Body of pancreas (tissue), 4 donors: ENCODE data around the gene STIMATE.

Source experiments
- POLR2A ChIP-seq, 3 donors: fragments of 450-650 bp; IDR thresholded peaks; one replicate each; pipeline ENCODE4 v1.6.1; 2016; ENCODE audit warnings: antibody characterized with exemption in 3 of 3, mild to moderate bottlenecking in 2 of 3
- TF ChIP-seq, protein P1 (sequence below), 7 experiments: fragments of 450-650 bp in 4 of 7; fragments of 200-600 bp in 3 of 7; sonication (generic) in 3 of 7; IDR thresholded peaks; one replicate each; pipeline ENCODE4 v1.5.1; 2016 to 2019; ENCODE audit warnings: antibody characterized with exemption in 7 of 7

DNA sequence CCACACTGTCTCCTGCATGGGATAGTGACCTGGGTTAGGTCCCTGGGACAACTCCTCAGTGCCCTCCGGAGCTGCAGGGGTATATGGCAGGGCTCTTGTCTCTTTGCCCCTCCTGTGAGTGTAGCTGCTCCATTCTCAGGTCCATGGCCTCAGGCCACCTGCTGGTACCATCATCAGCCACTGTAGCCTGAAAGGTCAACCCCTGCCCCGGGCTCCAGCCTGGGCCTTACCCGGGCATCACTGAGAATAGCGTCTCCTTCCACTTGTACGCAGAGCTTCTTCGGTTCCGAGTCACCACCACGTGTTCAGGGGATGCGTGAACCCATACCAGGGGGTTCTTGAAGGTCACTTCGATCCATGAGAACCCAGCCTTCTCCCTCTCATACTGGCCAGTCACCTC lies 80.7 kb downstream of the STIMATE start:
- TF ChIP-seq POLR2A (IDR thresholded peaks at IDR 0.05), result no peak
- TF ChIP-seq, protein P1, sequence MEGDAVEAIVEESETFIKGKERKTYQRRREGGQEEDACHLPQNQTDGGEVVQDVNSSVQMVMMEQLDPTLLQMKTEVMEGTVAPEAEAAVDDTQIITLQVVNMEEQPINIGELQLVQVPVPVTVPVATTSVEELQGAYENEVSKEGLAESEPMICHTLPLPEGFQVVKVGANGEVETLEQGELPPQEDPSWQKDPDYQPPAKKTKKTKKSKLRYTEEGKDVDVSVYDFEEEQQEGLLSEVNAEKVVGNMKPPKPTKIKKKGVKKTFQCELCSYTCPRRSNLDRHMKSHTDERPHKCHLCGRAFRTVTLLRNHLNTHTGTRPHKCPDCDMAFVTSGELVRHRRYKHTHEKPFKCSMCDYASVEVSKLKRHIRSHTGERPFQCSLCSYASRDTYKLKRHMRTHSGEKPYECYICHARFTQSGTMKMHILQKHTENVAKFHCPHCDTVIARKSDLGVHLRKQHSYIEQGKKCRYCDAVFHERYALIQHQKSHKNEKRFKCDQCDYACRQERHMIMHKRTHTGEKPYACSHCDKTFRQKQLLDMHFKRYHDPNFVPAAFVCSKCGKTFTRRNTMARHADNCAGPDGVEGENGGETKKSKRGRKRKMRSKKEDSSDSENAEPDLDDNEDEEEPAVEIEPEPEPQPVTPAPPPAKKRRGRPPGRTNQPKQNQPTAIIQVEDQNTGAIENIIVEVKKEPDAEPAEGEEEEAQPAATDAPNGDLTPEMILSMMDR (IDR thresholded peaks at IDR 0.05), result no peak
